HepG2 (cell line): Measurements from ENCODE around the gene ADAD2. TPM values are rescaled to one million over a fixed set of nuclear protein-coding genes. Genes with fewer than 3 reads are reported as not detected.
A peak's percentile ranks its signal among the peaks of the same experiment; 100 is the strongest.

Source experiments
- ATAC-seq: fragments of 200-7000 bp; cut with Tn5 transposase; 3 replicates; pipeline ENCODE4 v1.9.1; 2020; ENCODE audit warnings: mild to moderate bottlenecking, moderate library complexity
- BruUV-seq: library from RNA; stranded (reverse); fragments of 400-500 nt; replicated peaks from 2 replicates; lab custom pipeline; 2021; lab: Mats Ljungman, UMichigan
- CTCF ChIA-PET: fragments of 300-600 bp; formaldehyde crosslinking; extraction: SDS; loops from one replicate; lab custom pipeline; 2021; ENCODE audit warnings: low total read pairs, inconsistent platforms, low intra/inter-chr PET ratio; lab: Yijun Ruan, JAX
- POLR2A ChIA-PET: fragments of 350-600 bp; sonication (Branson Sonifier 250); formaldehyde crosslinking; loops from one replicate; lab custom pipeline; 2020; ENCODE audit warnings: antibody characterized with exemption, inconsistent platforms; lab: Yijun Ruan, JAX
- DNase-seq: peaks from one replicate; pipeline ENCODE4 v3.0.0-alpha.2; 2015; ENCODE audit warnings: low spot score
- FAIRE-seq: peaks from 3 replicates; lab custom pipeline; 2011; peaks lifted over from hg19 to GRCh38; lab: Jason Lieb, UNC
- H2AFZ ChIP-seq: one replicate; pipeline ENCODE4 v1.6.1; 2011; ENCODE audit warnings: low read length, inconsistent platforms
- H3K27ac ChIP-seq: fragments of 300-600 bp; 3 replicates; pipeline ENCODE4 v1.8.0; 2011; ENCODE audit warnings: mixed run types, mild to moderate bottlenecking, mixed read lengths, low read length, inconsistent platforms; ENCODE audit not compliant: insufficient read depth; ENCODE audit errors: extremely low read length
- H3K27me3 ChIP-seq, 2 experiments: fragments of 200-600 bp in 1 of 2; 2 replicates in 1 of 2; 3 replicates in 1 of 2; pipeline versions ENCODE4 v1.6.0 to v1.8.0; 2011; ENCODE audit warnings: low read length in 2 of 2, mild to moderate bottlenecking in 2 of 2, moderate library complexity in 2 of 2, inconsistent platforms in 1 of 2; ENCODE audit not compliant: insufficient read depth in 2 of 2, control insufficient read depth in 1 of 2
- H3K36me3 ChIP-seq, 2 experiments: fragments of 200-600 bp in 1 of 2; replicated peaks in 1 of 2; 2 replicates in 1 of 2; 3 replicates in 1 of 2; pipeline versions ENCODE4 v1.5.1 to v1.8.0; 2011; ENCODE audit warnings: low read length in 2 of 2, inconsistent platforms in 1 of 2; ENCODE audit not compliant: insufficient read depth in 2 of 2, control insufficient read depth in 1 of 2
- H3K4me1 ChIP-seq: 2 replicates; pipeline ENCODE4 v1.5.1; 2012; ENCODE audit warnings: low read length, inconsistent platforms; ENCODE audit not compliant: insufficient read depth
- H3K4me2 ChIP-seq: 2 replicates; pipeline ENCODE4 v1.6.0; 2011; ENCODE audit warnings: low read depth, low read length, inconsistent platforms
- H3K4me3 ChIP-seq, 3 experiments: fragments of 200-600 bp in 1 of 3; sonication (generic), shearing (Covaris generic) in 1 of 3; replicated peaks in 1 of 3; 2 replicates each; pipeline ENCODE4 v1.5.1; 2011 to 2016; ENCODE audit warnings: low read length in 3 of 3, inconsistent platforms in 2 of 3, low read depth in 2 of 3, mild to moderate bottlenecking in 2 of 3, control low read depth in 1 of 3, mixed read lengths in 1 of 3; ENCODE audit not compliant: insufficient read depth in 1 of 3
- H3K79me2 ChIP-seq: one replicate; pipeline ENCODE4 v1.6.1; 2011; ENCODE audit warnings: low read length, inconsistent platforms; ENCODE audit not compliant: insufficient read depth
- H3K9ac ChIP-seq: 2 replicates; pipeline ENCODE4 v1.6.0; 2011; ENCODE audit warnings: mild to moderate bottlenecking, low read depth, low read length, inconsistent platforms; ENCODE audit not compliant: insufficient read depth
- H3K9me3 ChIP-seq: 2 replicates; pipeline ENCODE4 v1.5.1; 2012; ENCODE audit warnings: mild to moderate bottlenecking, low read length
- H4K20me1 ChIP-seq: 2 replicates; pipeline ENCODE4 v1.6.0; 2011; ENCODE audit warnings: inconsistent platforms, mild to moderate bottlenecking, low read length, moderate library complexity; ENCODE audit not compliant: insufficient read depth
- ATF1 ChIP-seq: IDR thresholded peaks from 2 replicates; pipeline ENCODE4 v1.6.1; 2016; ENCODE audit warnings: mild to moderate bottlenecking, control low read depth
- DMTF1 ChIP-seq: sonication (generic); formaldehyde crosslinking; IDR thresholded peaks from 2 replicates; pipeline ENCODE4 v1.4.0; 2020; ENCODE audit warnings: mild to moderate bottlenecking, missing genetic modification reagents
- RARG ChIP-seq: sonication (generic); formaldehyde crosslinking; IDR thresholded peaks from 2 replicates; pipeline ENCODE4 v1.4.0; 2020; ENCODE audit warnings: low read depth, mild to moderate bottlenecking, missing genetic modification reagents
- ZNF20 ChIP-seq: sonication (generic); formaldehyde crosslinking; IDR thresholded peaks from 2 replicates; pipeline ENCODE4 v1.4.0; 2020; ENCODE audit warnings: mild to moderate bottlenecking, moderate library complexity, missing genetic modification reagents
- ZNF263 ChIP-seq: sonication (generic); formaldehyde crosslinking; IDR thresholded peaks from 2 replicates; pipeline ENCODE4 v1.4.0; 2020; ENCODE audit warnings: missing genetic modification reagents
- ZNF512 ChIP-seq: sonication (generic); formaldehyde crosslinking; IDR thresholded peaks from 2 replicates; pipeline ENCODE4 v1.4.0; 2020; ENCODE audit warnings: mild to moderate bottlenecking, missing genetic modification reagents
- ZNF713 ChIP-seq: sonication (generic); formaldehyde crosslinking; IDR thresholded peaks from 2 replicates; pipeline ENCODE4 v1.4.0; 2020; ENCODE audit warnings: mild to moderate bottlenecking, missing genetic modification reagents
- WGBS: methylation state at CpG from one replicate; pipeline ENCODE4 v1.1.6; 2017; ENCODE audit warnings: low lambda C conversion rate; 5-methylcytosine and 5-hydroxymethylcytosine counted together
- in situ Hi-C: cut with HindIII; loops from 2 replicates; pipeline ENCODE4 v1.10.0; 2017; ENCODE audit warnings: low pct_unique_long_range_greater_than_20kb; ENCODE audit not compliant: extremely low pct_ligation_motif_present
- intact Hi-C: fragments of 100-400 bp; cut with micrococcal nuclease; formaldehyde crosslinking; loops from one replicate; pipeline ENCODE4 v1.10.0; 2022; ENCODE audit not compliant: unreplicated experiment
- polyA plus RNA-seq, 8 experiments: library from polyadenylated mRNA; depleted of rRNA in 3 of 8; stranded (reverse) in 7 of 8; unstranded in 1 of 8; fragments of >200 nt; fragmentation: Illumina TruSeq in 4 of 8; extraction: Trizol in 4 of 8; gene quantifications; 2 replicates each; pipeline versions ENCODE4 v1.2.1 to v1.2.3, GENCODE V29; 2011 to 2016; ENCODE audit warnings: low read depth in 4 of 8, missing spikeins in 1 of 8, mixed read lengths in 1 of 8; ENCODE audit not compliant: insufficient read depth in 1 of 8
- total RNA-seq, 5 experiments: library from RNA; depleted of rRNA; stranded (reverse); fragments of >200 nt; fragmentation: Illumina TruSeq; extraction: Trizol; gene quantifications; 2 replicates each; pipeline ENCODE4 v1.2.3, GENCODE V29; 2016; ENCODE audit warnings: low read depth in 1 of 5

Gene ADAD2
- total and polyA plus RNA-seq, 2 of the 13 experiments (the other 11 are each of a cell fraction or from before 2014, with no cell fraction given) = not detected

- TF ChIP-seq ZNF512 (CRISPR knock-in tag) (no peak), ZNF713 (no peak), ZNF20 (CRISPR knock-in tag) (no peak)
Observed at GRCh38 chr16:84239141-84239769, 48.3 kb downstream of the ADAD2 start (continued).

GRCh38 chr16:84239909-84240308 lies 49.0 kb downstream of the ADAD2 start, which contains the start of gene KCNG4:
Gene KCNG4 (minus strand): TSS chr16:84240012. CDS start chr16:84237485, 2,527 bp downstream.
- intact Hi-C loops = no loop called here
- CTCF ChIA-PET = no interaction called here
- in situ Hi-C loops = no loop called here

More at GRCh38 chr16:84239909-84240308, 49.0 kb downstream of the ADAD2 start, which contains the start of gene KCNG4:
- DNase-seq = no peak
- TF ChIP-seq DMTF1 (CRISPR knock-in tag) = no peak
- TF ChIP-seq RARG (CRISPR knock-in tag) = no peak
- peak; percentile 51; the same call in 1 of the 2 replicates for TF ChIP-seq ZNF263 (CRISPR knock-in tag)
- TF ChIP-seq ATF1 (CRISPR knock-in tag) = no peak
- WGBS = 0% methylated on average over 4 of the region's 7 CpGs
- no peaks in the 10 kb centered on the region for H4K20me1 ChIP-seq
- H3K36me3 ChIP-seq = no peaks in the 10 kb centered on the region
- H3K4me2 ChIP-seq = no peak within 1 kb of the TSS
- no peak for ATAC-seq
- FAIRE-seq = no peak
- H2AFZ ChIP-seq = no peak within 1 kb of the TSS
- no TSS peak for BruUV-seq
- no peak within 1 kb of the TSS for H3K4me3 ChIP-seq
- H3K27me3 ChIP-seq = peaks cover 8 to 62% of the 10 kb centered on the region in 2 experiments
- no peaks in the 10 kb centered on the region for H3K9me3 ChIP-seq
- no peak within 1 kb of the TSS for H3K27ac ChIP-seq
- POLR2A ChIA-PET = no interaction called here
- no peaks in the 10 kb centered on the region for H3K79me2 ChIP-seq
- no peaks in the 10 kb centered on the region for H3K4me1 ChIP-seq
- H3K9ac ChIP-seq = no peak within 1 kb of the TSS
